Measurements from ENCODE around the gene RABEP1.
A peak's percentile ranks its signal among the peaks of the same experiment; 100 is the strongest.

The RABEP1 gene

DNA sequence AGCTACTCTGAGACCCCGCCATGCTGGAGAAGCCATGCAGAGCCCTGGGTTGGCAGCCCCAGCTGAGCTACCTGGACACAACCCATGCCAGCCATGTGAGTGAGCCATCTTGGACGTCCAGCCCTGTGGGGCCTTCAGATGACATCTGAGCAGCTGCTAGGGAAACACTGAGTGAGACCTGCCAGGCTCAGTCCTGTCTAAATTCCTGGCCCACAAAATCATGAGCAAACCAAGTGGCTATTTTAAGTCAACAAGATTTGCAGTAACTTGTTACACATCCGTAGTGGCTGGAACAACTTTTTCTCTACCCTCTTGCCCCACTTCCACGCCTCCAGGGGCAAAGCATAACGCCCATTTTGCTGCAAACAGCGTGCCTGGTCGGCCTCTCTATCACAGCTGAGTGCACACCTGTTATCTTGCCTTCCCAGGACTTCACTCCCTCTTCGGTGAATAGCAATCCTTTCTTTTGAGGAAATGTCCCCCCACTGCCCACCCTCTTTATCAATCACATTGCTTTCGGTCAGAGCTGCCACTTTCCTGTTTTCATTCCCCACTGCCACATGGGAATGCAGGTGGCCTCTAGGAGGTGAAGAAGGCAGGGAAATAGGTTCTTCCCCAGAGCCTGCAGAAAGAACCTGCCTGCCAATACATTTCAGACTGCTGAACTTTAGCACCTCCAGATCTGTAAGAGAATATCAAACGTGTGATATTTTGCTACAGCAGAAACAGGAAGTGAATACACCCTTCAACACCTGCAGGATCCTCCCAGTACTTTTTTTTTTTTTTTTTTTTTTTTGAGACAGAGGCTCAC is 40.0 kb upstream of the RABEP1 start:
- no peak for TF ChIP-seq LEF1 (IDR thresholded peaks at IDR 0.05; ENCODE audit: borderline replicate concordance)
- TF ChIP-seq BHLHE40 (IDR thresholded peaks at IDR 0.05; ENCODE audit: borderline replicate concordance): no peak
- no peak for TF ChIP-seq FOXK2 (IDR thresholded peaks at IDR 0.05)
- TF ChIP-seq FOXA1 (IDR thresholded peaks at IDR 0.05): no peak
- no peak for TF ChIP-seq ARNT (IDR thresholded peaks at IDR 0.05)
- no peak for TF ChIP-seq NFRKB (IDR thresholded peaks at IDR 0.05)
- TF ChIP-seq L3MBTL2 (conservative IDR thresholded peaks at IDR 0.05): no peak
- TF ChIP-seq TARDBP (IDR thresholded peaks at IDR 0.05): no peak
- no peak for TF ChIP-seq SP1 (IDR thresholded peaks at IDR 0.05)
- TF ChIP-seq FOXM1 (IDR thresholded peaks at IDR 0.05; ENCODE audit: borderline replicate concordance): no peak
- TF ChIP-seq SUZ12 (IDR thresholded peaks at IDR 0.05): no peak
- TF ChIP-seq, protein P1, sequence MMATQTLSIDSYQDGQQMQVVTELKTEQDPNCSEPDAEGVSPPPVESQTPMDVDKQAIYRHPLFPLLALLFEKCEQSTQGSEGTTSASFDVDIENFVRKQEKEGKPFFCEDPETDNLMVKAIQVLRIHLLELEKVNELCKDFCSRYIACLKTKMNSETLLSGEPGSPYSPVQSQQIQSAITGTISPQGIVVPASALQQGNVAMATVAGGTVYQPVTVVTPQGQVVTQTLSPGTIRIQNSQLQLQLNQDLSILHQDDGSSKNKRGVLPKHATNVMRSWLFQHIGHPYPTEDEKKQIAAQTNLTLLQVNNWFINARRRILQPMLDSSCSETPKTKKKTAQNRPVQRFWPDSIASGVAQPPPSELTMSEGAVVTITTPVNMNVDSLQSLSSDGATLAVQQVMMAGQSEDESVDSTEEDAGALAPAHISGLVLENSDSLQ (IDR thresholded peaks at IDR 0.05): no peak
- no peak for TF ChIP-seq CTBP1 (IDR thresholded peaks at IDR 0.05; ENCODE audit: borderline replicate concordance)
- no peak for TF ChIP-seq HDGF (IDR thresholded peaks at IDR 0.05; ENCODE audit: borderline replicate concordance)
- TF ChIP-seq ZNF384 (IDR thresholded peaks at IDR 0.05): no peak
- no peak for TF ChIP-seq ELF4 (IDR thresholded peaks at IDR 0.05)
- no peak for DNase-seq (ENCODE audit: extremely low spot score)
- ChIA-PET CTCF (no interaction called here), POLR2A (no interaction called here)

DNA sequence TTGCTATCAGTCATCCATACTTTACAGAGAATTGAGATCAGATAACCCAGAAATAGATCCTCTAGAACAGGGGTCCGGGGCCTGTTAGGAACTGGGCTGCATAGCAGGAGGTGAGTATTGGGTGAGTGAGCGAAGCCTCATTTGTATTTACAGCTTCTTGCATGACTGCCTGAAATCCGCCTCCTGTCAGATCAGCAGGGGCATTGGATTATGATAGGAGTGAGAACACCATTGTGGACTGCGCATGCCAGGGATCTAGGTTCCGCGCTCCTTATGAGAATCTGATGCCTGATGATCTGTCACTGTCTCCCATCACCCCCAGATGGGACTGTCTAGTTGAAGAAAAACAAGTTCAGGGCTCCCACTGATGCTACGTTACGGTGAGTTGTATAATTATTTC is 34.5 kb upstream of the RABEP1 start:
- CTCF ChIA-PET: no interaction called here
- POLR2A ChIA-PET: no interaction called here
- TF ChIP-seq ZNF384 (IDR thresholded peaks at IDR 0.05) (no peak), FOXA1 (IDR thresholded peaks at IDR 0.05) (no peak), FOXK2 (IDR thresholded peaks at IDR 0.05) (no peak), NFRKB (IDR thresholded peaks at IDR 0.05) (no peak), SP1 (IDR thresholded peaks at IDR 0.05) (no peak), ARNT (IDR thresholded peaks at IDR 0.05) (no peak), SUZ12 (IDR thresholded peaks at IDR 0.05) (no peak), FOXM1 (IDR thresholded peaks at IDR 0.05; ENCODE audit: borderline replicate concordance) (no peak), HDGF (IDR thresholded peaks at IDR 0.05; ENCODE audit: borderline replicate concordance) (no peak), ELF4 (IDR thresholded peaks at IDR 0.05) (no peak), BHLHE40 (IDR thresholded peaks at IDR 0.05; ENCODE audit: borderline replicate concordance) (no peak), LEF1 (IDR thresholded peaks at IDR 0.05; ENCODE audit: borderline replicate concordance) (no peak)
- no peak for DNase-seq (ENCODE audit: extremely low spot score)

DNA sequence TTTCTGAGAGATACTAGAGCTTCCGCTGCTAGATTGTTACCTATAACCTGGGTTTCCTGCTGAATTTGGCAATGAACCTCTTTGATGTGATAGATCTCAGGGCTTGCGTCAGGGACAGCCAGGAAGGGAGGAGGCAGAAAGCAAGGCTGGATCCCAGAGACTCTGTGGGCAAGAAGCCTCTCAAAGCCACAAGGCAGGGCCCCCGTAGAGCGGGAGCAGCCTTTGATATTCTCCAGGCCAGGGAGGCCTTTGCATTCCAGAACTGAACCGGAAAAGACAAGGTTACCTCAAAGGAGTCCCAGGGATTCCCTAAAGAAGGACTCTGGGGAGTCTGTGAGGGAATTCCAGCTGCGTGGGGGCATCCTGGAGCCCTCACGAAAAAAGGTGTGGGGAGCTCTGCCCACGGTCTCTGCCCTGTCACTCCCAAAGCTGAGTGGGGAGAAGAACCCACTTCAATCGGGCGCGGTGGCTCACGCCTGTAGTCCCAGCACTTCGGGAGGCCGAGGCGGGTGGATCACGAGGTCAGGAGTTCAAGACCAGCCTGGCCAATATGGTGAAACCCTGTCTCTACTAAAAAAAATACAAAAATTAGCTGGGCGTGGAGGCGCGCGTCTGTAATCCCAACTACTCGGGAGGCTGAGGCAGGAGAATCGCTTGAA is 33.1 kb upstream of the RABEP1 start:
- POLR2A ChIA-PET: no interaction called here
- TF ChIP-seq FOXK2 (IDR thresholded peaks at IDR 0.05): no peak
- DNase-seq (ENCODE audit: extremely low spot score): no peak
- CTCF ChIA-PET: no interaction called here

DNA sequence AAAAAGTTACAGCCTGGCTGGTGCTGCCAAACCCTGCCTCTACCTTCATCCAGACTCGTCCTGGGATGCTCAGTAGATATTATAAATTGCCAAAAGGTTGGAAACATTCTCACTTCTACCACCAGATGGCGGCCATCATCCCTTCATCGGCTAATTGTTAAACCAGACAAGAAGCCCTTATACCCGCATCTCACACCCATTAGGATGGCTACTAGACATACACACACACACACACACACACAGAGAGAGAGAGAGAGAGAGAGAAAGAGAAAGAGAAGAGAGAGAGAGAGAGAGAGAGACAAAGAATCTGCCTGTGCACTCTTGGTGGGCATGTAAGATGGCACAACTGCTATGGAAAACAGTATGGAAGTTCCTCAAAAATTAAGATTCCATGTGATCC is 32.5 kb upstream of the RABEP1 start:
- DNase-seq (ENCODE audit: extremely low spot score): peak; percentile 75
- POLR2A ChIA-PET: no interaction called here
- no peak for TF ChIP-seq ARNT (IDR thresholded peaks at IDR 0.05)
- TF ChIP-seq HDGF (IDR thresholded peaks at IDR 0.05; ENCODE audit: borderline replicate concordance): no peak
- no peak for TF ChIP-seq FOXA1 (IDR thresholded peaks at IDR 0.05)
- TF ChIP-seq NFRKB (IDR thresholded peaks at IDR 0.05): no peak
- TF ChIP-seq BHLHE40 (IDR thresholded peaks at IDR 0.05; ENCODE audit: borderline replicate concordance): no peak
- TF ChIP-seq FOXK2 (IDR thresholded peaks at IDR 0.05): no peak
- no peak for TF ChIP-seq LEF1 (IDR thresholded peaks at IDR 0.05; ENCODE audit: borderline replicate concordance)
- TF ChIP-seq TARDBP (IDR thresholded peaks at IDR 0.05): no peak
- TF ChIP-seq SP1 (IDR thresholded peaks at IDR 0.05): no peak
- TF ChIP-seq ELF4 (IDR thresholded peaks at IDR 0.05): no peak
- no peak for TF ChIP-seq SUZ12 (IDR thresholded peaks at IDR 0.05)

DNA sequence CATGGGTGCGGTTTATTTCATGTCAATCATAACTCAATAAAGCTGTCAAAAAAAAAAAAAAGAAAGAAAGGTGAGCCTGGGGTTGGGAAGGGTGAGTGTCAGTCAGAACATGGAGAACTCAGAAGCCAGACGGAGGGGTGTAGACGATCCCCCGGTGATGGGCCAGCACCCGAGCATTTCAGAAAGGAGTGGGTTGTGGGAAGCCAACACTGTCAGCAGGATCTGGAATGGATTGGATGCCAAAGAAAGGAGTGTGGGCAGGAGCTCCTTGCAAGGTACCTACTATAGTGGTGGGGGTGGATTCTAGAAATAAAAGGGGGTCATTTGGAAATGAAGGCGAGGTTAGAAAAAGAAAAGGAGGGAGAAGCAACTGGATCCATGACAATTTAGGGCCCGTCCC is 27.7 kb upstream of the RABEP1 start:
- CTCF ChIA-PET: no interaction called here
- DNase-seq (ENCODE audit: extremely low spot score): no peak
- TF ChIP-seq, protein P1 (IDR thresholded peaks at IDR 0.05): peak; percentile 50; the same call in 1 of the 2 replicates
- no peak for TF ChIP-seq FOXA1 (IDR thresholded peaks at IDR 0.05)
- POLR2A ChIA-PET: interaction anchor here (1.0 kb wide), 1 partner anchor 136 kb away, joined by 3 read pairs; no protein-coding TSS in a partner anchor

More for the DNA sequence above, 32.5 kb upstream of the RABEP1 start:
- CTCF ChIA-PET: interaction anchor here (1.3 kb wide), 1 partner anchor 190 kb away, joined by 3 read pairs; the partner anchor contains the start of gene C1QBP

DNA sequence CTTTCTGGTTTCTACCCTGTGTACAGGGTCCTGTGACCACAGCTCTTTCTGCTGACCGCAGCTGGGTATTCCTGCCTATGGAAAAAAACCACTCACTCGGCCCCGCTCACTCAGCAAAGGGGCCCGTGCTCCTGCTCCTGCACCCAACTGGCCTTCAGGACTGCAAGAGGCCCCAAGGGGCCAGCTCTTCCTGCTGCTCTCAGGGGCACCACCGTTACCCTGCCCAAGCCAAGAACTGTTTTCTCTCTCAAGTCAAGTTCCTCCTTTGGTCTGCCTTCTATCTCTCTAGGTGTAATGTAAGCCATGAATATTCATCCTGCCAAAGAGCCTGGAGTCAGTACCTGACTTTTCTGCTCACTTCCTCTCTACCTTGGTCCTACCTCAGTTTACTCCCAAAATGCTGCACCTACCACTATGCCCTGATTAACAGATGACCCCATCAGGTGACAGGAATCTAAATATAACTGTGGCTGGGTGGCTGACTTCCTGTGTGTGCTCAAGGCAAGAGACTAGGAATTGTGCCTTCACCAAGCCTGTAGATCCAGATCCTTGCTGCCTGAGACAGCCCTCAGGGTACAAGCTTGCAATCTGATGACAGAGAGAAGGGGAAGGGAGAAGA is 27.1 kb upstream of the RABEP1 start:
- DNase-seq (ENCODE audit: extremely low spot score): no peak
- TF ChIP-seq HDGF (IDR thresholded peaks at IDR 0.05; ENCODE audit: borderline replicate concordance): no peak
- TF ChIP-seq ELF4 (IDR thresholded peaks at IDR 0.05): no peak
- TF ChIP-seq, protein P1 (IDR thresholded peaks at IDR 0.05): no peak
- TF ChIP-seq TARDBP (IDR thresholded peaks at IDR 0.05): no peak
- TF ChIP-seq FOXK2 (IDR thresholded peaks at IDR 0.05): no peak
- TF ChIP-seq ARNT (IDR thresholded peaks at IDR 0.05): no peak
- TF ChIP-seq NFRKB (IDR thresholded peaks at IDR 0.05): no peak
- TF ChIP-seq FOXM1 (IDR thresholded peaks at IDR 0.05; ENCODE audit: borderline replicate concordance): no peak
- TF ChIP-seq ZNF384 (IDR thresholded peaks at IDR 0.05): no peak
- TF ChIP-seq BHLHE40 (IDR thresholded peaks at IDR 0.05; ENCODE audit: borderline replicate concordance): no peak
- TF ChIP-seq LEF1 (IDR thresholded peaks at IDR 0.05; ENCODE audit: borderline replicate concordance): no peak
- TF ChIP-seq SP1 (IDR thresholded peaks at IDR 0.05): no peak
- TF ChIP-seq L3MBTL2 (conservative IDR thresholded peaks at IDR 0.05): no peak
- TF ChIP-seq CTBP1 (IDR thresholded peaks at IDR 0.05; ENCODE audit: borderline replicate concordance): no peak
- TF ChIP-seq SUZ12 (IDR thresholded peaks at IDR 0.05): no peak
- POLR2A ChIA-PET: interaction anchor here (1.0 kb wide), 1 partner anchor 135 kb away, joined by 3 read pairs; no protein-coding TSS in a partner anchor
- CTCF ChIA-PET: no interaction called here
